ENCODE measurements around the gene ITPKC. TPM values are rescaled to one million over a fixed set of nuclear protein-coding genes. Genes with fewer than 3 reads are reported as not detected.

Gene ITPKC
- total and polyA plus RNA-seq, 2 of the 13 experiments (the other 11 are each of a cell fraction or from before 2014, with no cell fraction given) = 6.9 to 11.2 TPM

GRCh38 chr19:40714441-40715299, 2.2 kb upstream of the ITPKC start (continued):
- TF ChIP-seq, protein P1, sequence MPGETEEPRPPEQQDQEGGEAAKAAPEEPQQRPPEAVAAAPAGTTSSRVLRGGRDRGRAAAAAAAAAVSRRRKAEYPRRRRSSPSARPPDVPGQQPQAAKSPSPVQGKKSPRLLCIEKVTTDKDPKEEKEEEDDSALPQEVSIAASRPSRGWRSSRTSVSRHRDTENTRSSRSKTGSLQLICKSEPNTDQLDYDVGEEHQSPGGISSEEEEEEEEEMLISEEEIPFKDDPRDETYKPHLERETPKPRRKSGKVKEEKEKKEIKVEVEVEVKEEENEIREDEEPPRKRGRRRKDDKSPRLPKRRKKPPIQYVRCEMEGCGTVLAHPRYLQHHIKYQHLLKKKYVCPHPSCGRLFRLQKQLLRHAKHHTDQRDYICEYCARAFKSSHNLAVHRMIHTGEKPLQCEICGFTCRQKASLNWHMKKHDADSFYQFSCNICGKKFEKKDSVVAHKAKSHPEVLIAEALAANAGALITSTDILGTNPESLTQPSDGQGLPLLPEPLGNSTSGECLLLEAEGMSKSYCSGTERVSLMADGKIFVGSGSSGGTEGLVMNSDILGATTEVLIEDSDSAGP (CRISPR knock-in tag; IDR thresholded peaks at IDR 0.05; ENCODE audit: borderline replicate concordance) = peak; percentile 56; the same call in 1 of the 2 replicates
- TF ChIP-seq CC2D1A (CRISPR knock-in tag; IDR thresholded peaks at IDR 0.05) = no peak
- peak; percentile 85 for TF ChIP-seq GABPB1 (CRISPR knock-in tag; IDR thresholded peaks at IDR 0.05)
- no peak for TF ChIP-seq MTF1 (CRISPR knock-in tag; IDR thresholded peaks at IDR 0.05)
- no peak for TF ChIP-seq SETDB1 (CRISPR knock-in tag; IDR thresholded peaks at IDR 0.05; ENCODE audit: borderline replicate concordance)
- no peak for TF ChIP-seq E2F1 (CRISPR knock-in tag; IDR thresholded peaks at IDR 0.05)
- TF ChIP-seq ZNF878 (CRISPR knock-in tag; IDR thresholded peaks at IDR 0.05) = no peak
- TF ChIP-seq PATZ1 (CRISPR knock-in tag; IDR thresholded peaks at IDR 0.05) = no peak
- TF ChIP-seq MBNL3 (CRISPR knock-in tag; conservative IDR thresholded peaks at IDR 0.05) = no peak
- no peak for TF ChIP-seq XRCC5 (optimal IDR thresholded peaks at IDR 0.05; ENCODE audit: low read length)
- TF ChIP-seq ZNF644 (CRISPR knock-in tag; IDR thresholded peaks at IDR 0.05; ENCODE audit: low read depth) = no peak
- no peak for TF ChIP-seq SIX4 (CRISPR knock-in tag; IDR thresholded peaks at IDR 0.05)
- TF ChIP-seq ZFP36 (IDR thresholded peaks at IDR 0.05; ENCODE audit: borderline replicate concordance, low read depth, low read length, partially characterized antibody) = no peak
- TF ChIP-seq, protein P2, sequence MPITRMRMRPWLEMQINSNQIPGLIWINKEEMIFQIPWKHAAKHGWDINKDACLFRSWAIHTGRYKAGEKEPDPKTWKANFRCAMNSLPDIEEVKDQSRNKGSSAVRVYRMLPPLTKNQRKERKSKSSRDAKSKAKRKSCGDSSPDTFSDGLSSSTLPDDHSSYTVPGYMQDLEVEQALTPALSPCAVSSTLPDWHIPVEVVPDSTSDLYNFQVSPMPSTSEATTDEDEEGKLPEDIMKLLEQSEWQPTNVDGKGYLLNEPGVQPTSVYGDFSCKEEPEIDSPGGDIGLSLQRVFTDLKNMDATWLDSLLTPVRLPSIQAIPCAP (CRISPR knock-in tag; IDR thresholded peaks at IDR 0.05; ENCODE audit: low read depth) = no peak
- TF ChIP-seq ATF4 (CRISPR knock-in tag; IDR thresholded peaks at IDR 0.05) = no peak
- TF ChIP-seq NFE2 (CRISPR knock-in tag; IDR thresholded peaks at IDR 0.05) = no peak
- peak; percentile 44; the same call in 1 of the 2 replicates for TF ChIP-seq PHF20 (CRISPR knock-in tag; IDR thresholded peaks at IDR 0.05)
- no peak for TF ChIP-seq HES4 (CRISPR knock-in tag; IDR thresholded peaks at IDR 0.05; ENCODE audit: borderline replicate concordance)
- TF ChIP-seq MED1 (CRISPR knock-in tag; IDR thresholded peaks at IDR 0.05) = no peak
- TF ChIP-seq ZNF546 (CRISPR knock-in tag; conservative IDR thresholded peaks at IDR 0.05) = no peak
- no peak for TF ChIP-seq SOX6 (IDR thresholded peaks at IDR 0.05)
- TF ChIP-seq SOX6 (CRISPR knock-in tag; IDR thresholded peaks at IDR 0.05) = no peak
- no peak for TF ChIP-seq ISL2 (CRISPR knock-in tag; IDR thresholded peaks at IDR 0.05)

All from HepG2 (cell line).